Uterus (tissue), 2 donors: Measurements from ENCODE around the gene SOS2.

Experiments used
- POLR2A ChIP-seq, 2 donors: fragments of 450-650 bp; IDR thresholded peaks; one replicate each; pipeline ENCODE4 v1.6.1; 2016; ENCODE audit warnings: antibody characterized with exemption in 2 of 2, mild to moderate bottlenecking in 1 of 2, moderate library complexity in 1 of 2
- TF ChIP-seq, protein P1 (sequence below), 4 experiments: fragments of 200-600 bp in 2 of 4; fragments of 450-650 bp in 2 of 4; sonication (generic) in 2 of 4; IDR thresholded peaks; one replicate each; pipeline ENCODE4 v1.5.1; 2016 to 2019; ENCODE audit warnings: antibody characterized with exemption in 4 of 4, mild to moderate bottlenecking in 2 of 4, moderate library complexity in 1 of 4

DNA sequence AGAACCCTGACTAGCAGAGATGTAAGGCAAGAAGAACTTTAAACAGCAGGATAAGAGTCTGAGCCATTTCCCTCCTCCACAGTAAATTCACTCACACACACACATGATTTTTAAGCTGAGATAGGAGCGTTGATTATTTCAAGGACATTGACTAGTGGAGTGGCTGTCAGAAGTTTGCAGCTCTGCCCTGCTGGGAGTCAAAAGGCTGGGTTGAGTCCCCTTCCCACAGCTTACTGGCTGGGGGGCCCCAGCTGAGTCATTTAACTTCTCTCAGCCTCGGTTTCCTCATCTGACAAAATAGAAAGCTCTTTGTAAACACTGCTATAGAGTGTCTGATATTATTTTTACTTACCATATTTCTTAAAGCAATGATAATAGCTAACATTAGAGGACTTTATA, 143.3 kb downstream of the SOS2 start:
- TF ChIP-seq POLR2A (IDR thresholded peaks at IDR 0.05): no peak
- TF ChIP-seq, protein P1, sequence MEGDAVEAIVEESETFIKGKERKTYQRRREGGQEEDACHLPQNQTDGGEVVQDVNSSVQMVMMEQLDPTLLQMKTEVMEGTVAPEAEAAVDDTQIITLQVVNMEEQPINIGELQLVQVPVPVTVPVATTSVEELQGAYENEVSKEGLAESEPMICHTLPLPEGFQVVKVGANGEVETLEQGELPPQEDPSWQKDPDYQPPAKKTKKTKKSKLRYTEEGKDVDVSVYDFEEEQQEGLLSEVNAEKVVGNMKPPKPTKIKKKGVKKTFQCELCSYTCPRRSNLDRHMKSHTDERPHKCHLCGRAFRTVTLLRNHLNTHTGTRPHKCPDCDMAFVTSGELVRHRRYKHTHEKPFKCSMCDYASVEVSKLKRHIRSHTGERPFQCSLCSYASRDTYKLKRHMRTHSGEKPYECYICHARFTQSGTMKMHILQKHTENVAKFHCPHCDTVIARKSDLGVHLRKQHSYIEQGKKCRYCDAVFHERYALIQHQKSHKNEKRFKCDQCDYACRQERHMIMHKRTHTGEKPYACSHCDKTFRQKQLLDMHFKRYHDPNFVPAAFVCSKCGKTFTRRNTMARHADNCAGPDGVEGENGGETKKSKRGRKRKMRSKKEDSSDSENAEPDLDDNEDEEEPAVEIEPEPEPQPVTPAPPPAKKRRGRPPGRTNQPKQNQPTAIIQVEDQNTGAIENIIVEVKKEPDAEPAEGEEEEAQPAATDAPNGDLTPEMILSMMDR (IDR thresholded peaks at IDR 0.05): no peak
